OCI-LY1 (cell line): ENCODE results near the gene GABBR2.

Source experiments
- H2AFZ ChIP-seq: fragments of 200-600 bp; sonication (generic), shearing (Covaris generic); 2 replicates; pipeline ENCODE4 v1.6.0; 2014; ENCODE audit warnings: antibody characterized with exemption, mild to moderate bottlenecking, low read length
- H3F3A ChIP-seq: fragments of 200-600 bp; sonication (generic), shearing (Covaris generic); 2 replicates; pipeline ENCODE4 v1.6.0; 2014; ENCODE audit warnings: mild to moderate bottlenecking, antibody characterized with exemption, low read length, moderate library complexity; ENCODE audit not compliant: insufficient read depth
- H3K27ac ChIP-seq: fragments of 200-600 bp; sonication (generic); 2 replicates; pipeline ENCODE4 v1.5.1; 2014; ENCODE audit warnings: low read length, mixed run types, mild to moderate bottlenecking, low read depth; ENCODE audit not compliant: poor library complexity, severe bottlenecking
- H3K27me3 ChIP-seq: fragments of 200-600 bp; sonication (generic); 2 replicates; pipeline ENCODE4 v1.6.0; 2014; ENCODE audit warnings: antibody characterized with exemption, mild to moderate bottlenecking, low read length, moderate library complexity; ENCODE audit not compliant: insufficient read depth
- H3K36me3 ChIP-seq: fragments of 200-600 bp; sonication (generic); 2 replicates; pipeline ENCODE4 v1.6.1; 2014; ENCODE audit warnings: mild to moderate bottlenecking, antibody characterized with exemption, low read length, moderate library complexity, mixed read lengths; ENCODE audit not compliant: insufficient read depth
- H3K4me1 ChIP-seq: fragments of 200-600 bp; sonication (generic); 2 replicates; pipeline ENCODE4 v1.5.1; 2014; ENCODE audit warnings: mild to moderate bottlenecking, low read length, moderate library complexity; ENCODE audit not compliant: insufficient read depth, severe bottlenecking
- H3K4me2 ChIP-seq: fragments of 200-600 bp; sonication (generic), shearing (Covaris generic); 2 replicates; pipeline ENCODE4 v1.6.1; 2014; ENCODE audit warnings: low read length
- H3K4me3 ChIP-seq: fragments of 200-600 bp; sonication (generic); 2 replicates; pipeline ENCODE4 v1.5.1; 2014; ENCODE audit warnings: low read length, low read depth, mild to moderate bottlenecking, mixed read lengths; ENCODE audit not compliant: poor library complexity, severe bottlenecking
- H3K79me2 ChIP-seq: fragments of 200-600 bp; shearing (Covaris generic); 2 replicates; pipeline ENCODE4 v1.6.1; 2016; ENCODE audit warnings: mixed run types, low read length, mixed read lengths; ENCODE audit not compliant: insufficient read depth
- H3K9ac ChIP-seq: fragments of 200-600 bp; sonication (generic), shearing (Covaris generic); 2 replicates; pipeline ENCODE4 v1.6.1; 2014; ENCODE audit warnings: mild to moderate bottlenecking, low read length, mixed read lengths
- H3K9me2 ChIP-seq: fragments of 200-600 bp; sonication (generic), shearing (Covaris generic); 2 replicates; pipeline ENCODE4 v1.6.1; 2014; ENCODE audit warnings: low read depth, mild to moderate bottlenecking, low read length, mixed read lengths
- H3K9me3 ChIP-seq: fragments of 200-600 bp; shearing (Covaris generic); 2 replicates; pipeline ENCODE4 v1.6.1; 2014; ENCODE audit warnings: low read length, mixed read lengths
- H4K20me1 ChIP-seq: fragments of 200-600 bp; sonication (generic), shearing (Covaris generic); 2 replicates; pipeline ENCODE4 v1.6.0; 2016; ENCODE audit warnings: mild to moderate bottlenecking, low read length; ENCODE audit not compliant: insufficient read depth
- EZH2 ChIP-seq: fragments of 200-600 bp; sonication (generic), shearing (Covaris generic); IDR thresholded peaks from 2 replicates; pipeline ENCODE4 v1.8.0; 2017; ENCODE audit warnings: borderline replicate concordance, mixed run types, mild to moderate bottlenecking, antibody characterized with exemption, low read length, moderate library complexity, mixed read lengths
- TF ChIP-seq, protein P1 (sequence below): fragments of 200-600 bp; sonication (generic), shearing (Covaris generic); IDR thresholded peaks from 2 replicates; pipeline ENCODE4 v1.5.1; 2017; ENCODE audit warnings: mild to moderate bottlenecking, antibody characterized with exemption, low read length, moderate library complexity, mixed read lengths

GABBR2 gene

DNA sequence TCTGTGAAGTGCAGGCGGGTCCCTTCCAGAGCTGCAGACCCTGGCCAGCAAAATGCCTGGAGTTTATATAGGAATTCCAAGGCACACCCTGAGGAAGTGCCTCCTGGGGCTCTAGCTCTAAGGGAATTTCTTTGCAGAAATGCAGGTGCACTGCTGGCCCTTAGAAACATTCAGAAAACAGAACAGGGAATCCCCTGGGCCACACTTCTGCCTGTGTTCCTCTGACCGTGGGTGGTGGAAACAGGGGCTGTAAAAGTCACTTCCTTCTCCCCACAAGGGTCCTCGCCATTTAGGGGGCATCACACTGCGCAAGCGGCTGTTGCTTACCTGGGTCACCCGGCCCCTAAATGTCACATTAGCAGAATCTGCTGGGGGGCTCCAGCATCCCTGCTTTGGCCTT, 312.5 kb downstream of the GABBR2 start:
- Histone ChIP-seq H4K20me1 (no peaks in the 10 kb centered on the region), H3K79me2 (no peaks in the 10 kb centered on the region), H3K36me3 (no peaks in the 10 kb centered on the region), H3K4me2 (no peak overlapping the region), H3F3A (no peaks in the 10 kb centered on the region), H3K4me1 (no peaks in the 10 kb centered on the region), H3K27me3 (no peaks in the 10 kb centered on the region), H3K9me2 (no peaks in the 10 kb centered on the region), H3K9me3 (no peaks in the 10 kb centered on the region; the same call in 1 of the 2 replicates), H2AFZ (no peak overlapping the region), H3K9ac (no peak overlapping the region), H3K27ac (no peak overlapping the region), H3K4me3 (no peak overlapping the region)
- no peak for TF ChIP-seq EZH2
- TF ChIP-seq, protein P1, sequence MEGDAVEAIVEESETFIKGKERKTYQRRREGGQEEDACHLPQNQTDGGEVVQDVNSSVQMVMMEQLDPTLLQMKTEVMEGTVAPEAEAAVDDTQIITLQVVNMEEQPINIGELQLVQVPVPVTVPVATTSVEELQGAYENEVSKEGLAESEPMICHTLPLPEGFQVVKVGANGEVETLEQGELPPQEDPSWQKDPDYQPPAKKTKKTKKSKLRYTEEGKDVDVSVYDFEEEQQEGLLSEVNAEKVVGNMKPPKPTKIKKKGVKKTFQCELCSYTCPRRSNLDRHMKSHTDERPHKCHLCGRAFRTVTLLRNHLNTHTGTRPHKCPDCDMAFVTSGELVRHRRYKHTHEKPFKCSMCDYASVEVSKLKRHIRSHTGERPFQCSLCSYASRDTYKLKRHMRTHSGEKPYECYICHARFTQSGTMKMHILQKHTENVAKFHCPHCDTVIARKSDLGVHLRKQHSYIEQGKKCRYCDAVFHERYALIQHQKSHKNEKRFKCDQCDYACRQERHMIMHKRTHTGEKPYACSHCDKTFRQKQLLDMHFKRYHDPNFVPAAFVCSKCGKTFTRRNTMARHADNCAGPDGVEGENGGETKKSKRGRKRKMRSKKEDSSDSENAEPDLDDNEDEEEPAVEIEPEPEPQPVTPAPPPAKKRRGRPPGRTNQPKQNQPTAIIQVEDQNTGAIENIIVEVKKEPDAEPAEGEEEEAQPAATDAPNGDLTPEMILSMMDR = no peak

DNA sequence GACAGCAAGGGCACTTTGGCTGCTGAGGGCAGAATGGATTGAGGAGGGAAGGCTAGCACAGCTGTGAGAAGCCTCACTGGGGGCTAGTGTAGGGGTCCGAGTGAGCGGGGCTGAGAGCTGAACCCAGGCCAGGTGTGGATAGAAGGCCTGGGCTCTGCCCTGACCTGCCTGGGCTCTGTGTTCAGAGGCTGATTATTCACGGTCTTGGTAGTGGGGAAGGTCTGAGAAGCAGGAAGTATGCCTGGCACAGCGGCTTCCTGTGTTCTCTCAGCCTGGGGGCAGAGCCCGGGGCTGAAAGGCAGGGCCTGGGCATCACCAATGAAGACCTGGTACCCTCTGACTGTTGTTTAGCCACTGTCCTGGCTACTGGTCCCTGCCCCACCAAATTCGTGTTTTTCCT, 316.9 kb downstream of the GABBR2 start:
- H3K4me2 ChIP-seq = no peak overlapping the region
- no peak overlapping the region for H3K4me3 ChIP-seq
- H4K20me1 ChIP-seq = no peaks in the 10 kb centered on the region
- no peak for TF ChIP-seq EZH2
- TF ChIP-seq, protein P1 = no peak
- H3K36me3 ChIP-seq = no peaks in the 10 kb centered on the region
- H3F3A ChIP-seq = no peaks in the 10 kb centered on the region
- H3K9me3 ChIP-seq = no peaks in the 10 kb centered on the region; the same call in 1 of the 2 replicates
- H3K79me2 ChIP-seq = no peaks in the 10 kb centered on the region
- H3K4me1 ChIP-seq = no peaks in the 10 kb centered on the region
- no peaks in the 10 kb centered on the region for H3K9me2 ChIP-seq
- no peak overlapping the region for H3K27ac ChIP-seq
- H3K9ac ChIP-seq = no peak overlapping the region
- H2AFZ ChIP-seq = no peak overlapping the region
- no peaks in the 10 kb centered on the region for H3K27me3 ChIP-seq

DNA sequence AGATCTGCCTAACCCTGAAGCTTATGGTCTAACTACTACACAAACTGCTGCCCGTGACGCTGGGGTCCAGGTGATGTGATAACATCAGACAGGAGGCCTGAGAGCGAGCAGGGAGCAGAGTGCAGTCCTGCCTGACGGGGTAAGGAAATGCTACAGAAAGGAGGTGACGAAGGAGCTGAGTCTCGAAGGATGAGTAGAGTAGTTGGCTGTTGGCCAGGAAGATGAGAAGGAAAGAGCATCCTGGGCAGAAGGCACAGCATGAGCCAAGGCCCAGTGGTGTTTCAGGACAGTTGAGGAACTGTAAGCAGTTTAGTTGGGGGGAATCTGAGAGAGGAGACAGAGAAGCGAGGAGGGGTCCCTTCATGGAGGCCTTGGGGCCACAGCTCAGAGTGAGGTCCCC, 317.3 kb downstream of the GABBR2 start:
- no peaks in the 10 kb centered on the region for H3K9me2 ChIP-seq
- H3F3A ChIP-seq = no peaks in the 10 kb centered on the region
- H2AFZ ChIP-seq = no peak overlapping the region
- no peaks in the 10 kb centered on the region for H4K20me1 ChIP-seq
- no peaks in the 10 kb centered on the region for H3K36me3 ChIP-seq
- H3K9me3 ChIP-seq = no peaks in the 10 kb centered on the region; the same call in 1 of the 2 replicates
- no peak overlapping the region for H3K9ac ChIP-seq
- no peaks in the 10 kb centered on the region for H3K27me3 ChIP-seq
- H3K4me2 ChIP-seq = no peak overlapping the region
- no peaks in the 10 kb centered on the region for H3K4me1 ChIP-seq
- H3K27ac ChIP-seq = no peak overlapping the region
- H3K79me2 ChIP-seq = no peaks in the 10 kb centered on the region
- no peak overlapping the region for H3K4me3 ChIP-seq
- TF ChIP-seq EZH2 = no peak
- TF ChIP-seq, protein P1 = no peak
